Activated CD4-positive, alpha-beta T cell treated with anti-CD3 and anti-CD28 coated beads, Interleukin-2, amount 10 ng/mL, durations not matched to agents 24 days and 14 days (primary cell): ENCODE measurements around the gene AREG. TPM values are rescaled to one million over a fixed set of nuclear protein-coding genes. Genes with fewer than 3 reads are reported as not detected.
"Not testable (repeated sequence)": the region's sequence is repeated elsewhere in the genome, so short reads cannot be mapped to it uniquely, and the experiment has no call there.

Source experiments
- DNase-seq: peaks from one replicate; pipeline ENCODE4 v3.0.0; 2022
- H3K27ac Mint-ChIP-seq: one replicate; pipeline ENCODE4 v1.8.0; 2022; ENCODE audit warnings: mild to moderate bottlenecking, mixed read lengths
- H3K27me3 Mint-ChIP-seq: one replicate; pipeline ENCODE4 v1.8.0; 2022; ENCODE audit warnings: mixed read lengths
- H3K36me3 Mint-ChIP-seq: one replicate; pipeline ENCODE4 v1.8.0; 2022; ENCODE audit warnings: low read depth, mild to moderate bottlenecking, mixed read lengths
- H3K4me1 Mint-ChIP-seq: one replicate; pipeline ENCODE4 v1.8.0; 2021; ENCODE audit warnings: mixed read lengths
- H3K4me3 Mint-ChIP-seq: one replicate; pipeline ENCODE4 v1.8.0; 2022; ENCODE audit warnings: mild to moderate bottlenecking, moderate library complexity, mixed read lengths
- H3K9me3 Mint-ChIP-seq: one replicate; pipeline ENCODE4 v1.8.0; 2021; ENCODE audit warnings: mixed read lengths
- intact Hi-C: fragments of 100-400 bp; cut with micrococcal nuclease; formaldehyde crosslinking; loops from one replicate; pipeline ENCODE4 v1.15.1; 2023
- total RNA-seq: library from RNA; stranded (reverse); gene quantifications from 2 replicates; pipeline ENCODE4 v1.2.3, GENCODE V29; 2022

Gene AREG, protein sequence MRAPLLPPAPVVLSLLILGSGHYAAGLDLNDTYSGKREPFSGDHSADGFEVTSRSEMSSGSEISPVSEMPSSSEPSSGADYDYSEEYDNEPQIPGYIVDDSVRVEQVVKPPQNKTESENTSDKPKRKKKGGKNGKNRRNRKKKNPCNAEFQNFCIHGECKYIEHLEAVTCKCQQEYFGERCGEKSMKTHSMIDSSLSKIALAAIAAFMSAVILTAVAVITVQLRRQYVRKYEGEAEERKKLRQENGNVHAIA
- total RNA-seq: 1.4 TPM in 2 replicates

GRCh38 chr4:74444891-74445642 is at the start of gene AREG:
AREG (plus strand) TSS chr4:74445136; CDS start chr4:74445346, 210 bp downstream.
- Mint-ChIP-seq H3K9me3 (peaks cover 1% of the 10 kb centered on the region), H3K4me3 (peak within 1 kb of the TSS; percentile 94), H3K27ac (peak within 1 kb of the TSS; percentile 85), H3K4me1 (peaks cover 15% of the 10 kb centered on the region), H3K36me3 (no peaks in the 10 kb centered on the region), H3K27me3 (peaks cover 14% of the 10 kb centered on the region)
- intact Hi-C loops: loop anchor here (5.0 kb wide), 2 partner anchors 68 to 177 kb away; no protein-coding TSS in a partner anchor
- peak; percentile 94 for DNase-seq

DNA sequence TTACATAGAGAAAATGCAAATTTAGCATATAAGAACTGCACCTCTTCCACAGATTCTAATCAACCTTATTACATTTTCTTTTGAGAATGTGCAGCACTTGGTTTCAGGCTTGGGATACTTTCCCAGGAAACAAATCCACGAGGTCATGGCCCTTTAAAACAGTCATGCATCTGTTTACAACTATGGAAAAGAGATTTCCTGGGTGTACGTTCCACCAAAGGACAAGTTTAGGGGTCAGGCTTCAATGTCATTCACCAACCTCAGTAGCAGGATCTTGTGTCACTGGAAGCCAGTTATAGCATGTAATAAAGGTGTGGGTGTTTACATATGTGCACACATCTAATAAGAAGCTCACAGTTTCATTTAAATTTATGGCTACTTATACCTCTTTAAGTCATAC is 49.3 kb upstream of the AREG start:
- intact Hi-C loops: no loop called here
- Mint-ChIP-seq H3K27ac (no peak overlapping the region), H3K36me3 (no peaks in the 10 kb centered on the region), H3K4me3 (no peak overlapping the region), H3K27me3 (peaks cover 1% of the 10 kb centered on the region), H3K4me1 (peaks cover 9% of the 10 kb centered on the region), H3K9me3 (no peaks in the 10 kb centered on the region)
- no peak for DNase-seq

- H3K36me3 Mint-ChIP-seq: no peaks in the 10 kb centered on the region
- intact Hi-C loops: no loop called here
Measured at GRCh38 chr4:74397748-74398426, 47.0 kb upstream of the AREG start.

DNA sequence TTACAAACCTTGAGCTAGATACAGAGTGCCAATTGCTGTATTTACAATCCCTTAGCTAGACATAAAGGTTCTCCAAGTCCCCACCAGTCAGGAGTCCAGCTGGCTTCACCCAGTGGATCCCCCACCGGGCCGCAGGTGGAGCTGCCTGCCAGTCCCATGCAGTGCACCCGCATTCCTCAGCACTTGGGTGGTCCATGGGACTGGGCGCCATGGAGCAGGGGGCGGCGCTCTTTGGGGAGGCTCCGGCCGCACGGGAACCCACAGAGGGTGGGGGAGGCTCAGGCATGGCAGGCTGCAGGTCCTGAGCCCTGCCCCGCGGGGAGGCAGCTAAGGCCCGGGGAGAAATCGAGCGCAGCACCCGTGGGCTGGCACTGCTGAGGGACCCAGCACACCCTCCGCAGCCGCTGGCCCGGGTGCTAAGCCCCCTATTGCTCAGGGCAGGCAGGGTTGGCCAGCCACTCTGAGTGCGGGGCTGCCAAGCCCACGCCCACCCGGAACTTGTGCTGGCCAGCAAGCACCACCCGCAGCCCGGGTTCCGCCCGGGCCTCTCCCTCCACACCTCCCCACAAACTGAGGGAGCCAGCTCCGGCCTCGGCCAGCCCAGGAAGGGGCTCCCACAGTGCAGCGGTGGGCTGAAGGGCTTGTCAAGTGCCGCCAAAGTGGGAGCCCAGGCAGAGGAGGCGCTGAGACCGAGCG is 45.9 kb upstream of the AREG start:
- intact Hi-C loops, DNase-seq, H3K36me3 Mint-ChIP-seq, H3K27me3 Mint-ChIP-seq, H3K4me1 Mint-ChIP-seq, H3K27ac Mint-ChIP-seq, H3K9me3 Mint-ChIP-seq: not testable (repeated sequence)
- H3K4me3 Mint-ChIP-seq: peak overlapping the region; percentile 90

More at GRCh38 chr4:74397748-74398426, 47.0 kb upstream of the AREG start:
- H3K27me3 Mint-ChIP-seq: peaks cover 4% of the 10 kb centered on the region
- H3K4me3 Mint-ChIP-seq: peak overlapping the region; percentile 90
- DNase-seq: no peak
- peak overlapping the region; percentile 89 for H3K27ac Mint-ChIP-seq
- H3K9me3 Mint-ChIP-seq: no peaks in the 10 kb centered on the region
- peaks cover 9% of the 10 kb centered on the region for H3K4me1 Mint-ChIP-seq

DNA sequence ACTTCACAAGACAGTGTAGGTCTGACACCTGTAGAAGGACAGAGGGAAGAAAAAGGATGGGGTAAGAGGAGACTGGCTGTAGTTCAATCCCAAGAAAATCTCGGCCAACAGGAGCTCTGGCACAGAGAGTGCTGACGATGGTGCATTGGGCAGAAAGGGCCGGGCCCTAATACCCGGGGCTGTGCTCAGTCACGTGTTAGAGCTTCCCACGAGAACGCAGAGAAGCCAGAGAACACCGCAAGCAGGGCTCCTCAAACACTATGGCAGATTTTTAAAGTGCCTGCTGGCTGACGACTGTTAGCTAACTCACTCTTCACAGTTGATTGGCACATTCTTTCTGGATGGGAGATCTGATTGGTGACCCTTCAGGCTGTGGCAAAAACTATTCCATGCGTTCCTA is 44.5 kb upstream of the AREG start:
- Mint-ChIP-seq H3K36me3 (no peaks in the 10 kb centered on the region), H3K4me3 (no peak overlapping the region), H3K27ac (no peak overlapping the region), H3K4me1 (peaks cover 9% of the 10 kb centered on the region), H3K27me3 (peaks cover 5% of the 10 kb centered on the region), H3K9me3 (no peaks in the 10 kb centered on the region)
- intact Hi-C loops: no loop called here
- no peak for DNase-seq

DNA sequence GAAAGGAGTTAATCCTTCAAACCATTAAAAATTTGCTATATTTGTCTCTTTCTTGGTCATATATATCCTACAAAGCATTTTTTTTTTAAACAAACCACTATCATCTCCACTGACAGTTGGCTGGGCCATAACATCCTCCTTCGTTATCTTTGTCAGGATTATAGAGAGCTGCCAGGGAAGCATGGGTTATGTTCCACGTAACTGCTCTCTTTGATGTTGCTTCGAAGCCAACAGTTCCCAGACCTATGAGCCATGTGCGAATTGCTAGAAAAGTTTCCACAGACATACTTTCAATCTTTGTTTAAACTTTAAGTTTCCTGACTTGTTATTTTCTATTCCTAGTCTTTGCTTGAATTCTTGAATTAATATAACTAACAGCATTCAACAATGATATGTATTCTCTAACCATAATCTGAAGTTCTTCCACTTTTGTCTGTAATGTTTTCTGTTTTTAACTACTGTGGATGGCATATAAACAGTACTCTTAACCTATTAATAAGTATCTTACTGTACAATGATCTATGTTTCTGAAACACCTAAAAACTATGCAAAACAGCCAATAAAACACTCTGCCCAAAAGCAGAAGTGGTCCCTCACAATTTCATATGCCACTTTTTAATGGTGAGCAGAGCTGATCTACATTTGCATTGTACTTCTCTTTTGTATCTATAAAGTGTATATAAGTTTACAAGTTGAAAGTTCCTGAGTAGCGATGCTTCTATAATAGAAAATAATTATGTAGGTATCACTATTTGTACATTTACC is 42.1 kb upstream of the AREG start:
- peaks cover 5% of the 10 kb centered on the region for H3K27me3 Mint-ChIP-seq

DNA sequence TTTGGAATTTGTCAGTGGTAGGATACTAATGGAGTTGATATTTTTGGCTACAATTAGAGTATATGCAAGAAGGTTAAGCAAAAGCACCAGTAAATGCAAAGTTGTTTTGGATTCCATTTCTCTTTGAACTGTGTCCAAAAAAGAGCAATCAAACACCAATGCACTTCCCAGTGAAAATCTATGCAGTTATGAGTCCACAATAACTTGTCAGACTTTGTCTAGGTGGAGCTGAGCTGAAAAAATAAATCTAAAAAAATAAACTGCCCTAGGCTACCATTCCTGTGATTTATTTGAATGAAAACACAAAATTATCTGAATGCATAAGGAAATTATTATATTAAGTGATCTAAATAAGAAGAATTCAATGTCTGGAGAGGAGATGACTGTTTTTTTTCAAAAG is 37.0 kb upstream of the AREG start:
- no peaks in the 10 kb centered on the region for H3K36me3 Mint-ChIP-seq
- no peak overlapping the region for H3K27ac Mint-ChIP-seq
- intact Hi-C loops: no loop called here
- no peaks in the 10 kb centered on the region for H3K9me3 Mint-ChIP-seq
- no peak overlapping the region for H3K4me3 Mint-ChIP-seq
- H3K4me1 Mint-ChIP-seq: no peaks in the 10 kb centered on the region
- DNase-seq: no peak
- H3K27me3 Mint-ChIP-seq: peaks cover 2% of the 10 kb centered on the region

More for the DNA sequence above, 42.1 kb upstream of the AREG start:
- Mint-ChIP-seq H3K4me1 (peaks cover 6% of the 10 kb centered on the region), H3K27ac (no peak overlapping the region), H3K4me3 (no peak overlapping the region), H3K9me3 (no peaks in the 10 kb centered on the region), H3K36me3 (no peaks in the 10 kb centered on the region)
- no peak for DNase-seq
- intact Hi-C loops: no loop called here

DNA sequence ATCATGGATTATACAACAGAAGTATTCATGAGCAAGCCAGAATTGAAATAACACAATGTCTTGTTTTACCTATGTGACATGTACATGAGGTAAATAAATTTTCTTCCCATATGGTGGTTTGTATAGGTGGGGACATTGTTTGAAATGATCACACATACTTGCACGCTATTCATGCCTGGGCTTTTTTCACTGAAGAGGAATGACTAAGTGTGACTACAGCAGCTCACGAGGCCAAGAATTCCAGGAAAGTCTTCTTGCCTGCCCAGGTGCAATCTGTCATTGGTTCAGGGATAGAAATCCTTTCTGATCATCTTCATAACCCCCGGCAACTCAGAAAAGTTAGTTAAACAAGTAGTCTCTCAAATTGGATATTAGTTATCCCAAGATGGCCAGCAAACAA is 36.3 kb upstream of the AREG start:
- no peak for DNase-seq
- H3K36me3 Mint-ChIP-seq: no peaks in the 10 kb centered on the region
- no peak overlapping the region for H3K4me3 Mint-ChIP-seq
- H3K4me1 Mint-ChIP-seq: no peaks in the 10 kb centered on the region
- H3K27me3 Mint-ChIP-seq: peaks cover 2% of the 10 kb centered on the region
- intact Hi-C loops: no loop called here
- no peak overlapping the region for H3K27ac Mint-ChIP-seq
- no peaks in the 10 kb centered on the region for H3K9me3 Mint-ChIP-seq

DNA sequence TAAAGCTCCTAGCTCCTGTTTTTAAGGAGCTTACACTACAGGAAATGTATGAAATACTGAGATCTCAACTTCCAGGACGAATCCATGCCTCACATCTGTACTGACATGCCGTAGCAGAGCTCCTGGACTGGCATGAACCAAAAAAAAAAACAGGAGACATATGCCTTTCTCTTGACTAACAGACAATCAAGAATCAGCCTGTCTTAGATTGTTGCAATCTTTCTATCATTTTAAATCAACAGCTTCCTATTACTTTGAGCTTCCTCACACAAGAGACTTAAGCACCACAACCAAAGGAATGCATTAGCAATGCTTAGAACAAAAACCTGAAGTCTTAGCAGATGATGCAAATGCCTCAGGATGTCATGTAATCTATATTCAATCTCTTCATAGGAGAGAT is 34.7 kb upstream of the AREG start:
- Mint-ChIP-seq H3K27me3 (no peaks in the 10 kb centered on the region), H3K4me3 (no peak overlapping the region), H3K27ac (no peak overlapping the region), H3K36me3 (no peaks in the 10 kb centered on the region), H3K4me1 (no peaks in the 10 kb centered on the region), H3K9me3 (no peaks in the 10 kb centered on the region)
- intact Hi-C loops: no loop called here
- DNase-seq: no peak

GRCh38 chr4:74412225-74412624 is 32.7 kb upstream of the AREG start:
- Mint-ChIP-seq H3K9me3 (no peaks in the 10 kb centered on the region), H3K36me3 (no peaks in the 10 kb centered on the region), H3K4me1 (no peaks in the 10 kb centered on the region), H3K27me3 (no peaks in the 10 kb centered on the region), H3K4me3 (no peak overlapping the region), H3K27ac (no peak overlapping the region)
- no peak for DNase-seq
- intact Hi-C loops: no loop called here

DNA sequence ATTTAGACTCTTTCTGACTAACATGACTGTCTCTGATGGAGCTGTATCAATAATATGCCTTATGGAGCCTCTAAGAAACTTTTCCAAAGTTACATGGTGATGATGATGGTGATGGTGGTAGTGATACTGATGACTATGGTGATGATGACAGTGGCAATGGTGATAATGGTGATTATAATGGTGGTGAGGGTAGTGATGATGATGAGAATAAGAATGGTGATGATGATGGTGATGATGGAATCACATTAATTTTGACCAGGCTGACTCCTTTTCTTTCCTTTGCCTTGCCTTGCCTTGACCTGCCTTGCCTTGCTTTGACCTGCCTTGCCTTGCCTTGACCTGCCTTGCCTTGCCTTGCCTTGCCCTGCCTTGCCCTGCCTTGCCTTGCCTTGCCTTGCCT is 31.7 kb upstream of the AREG start:
- Mint-ChIP-seq H3K4me1 (no peaks in the 10 kb centered on the region), H3K4me3 (no peak overlapping the region), H3K9me3 (no peaks in the 10 kb centered on the region), H3K27me3 (peaks cover 3% of the 10 kb centered on the region), H3K36me3 (no peaks in the 10 kb centered on the region), H3K27ac (no peak overlapping the region)
- intact Hi-C loops: no loop called here
- no peak for DNase-seq

DNA sequence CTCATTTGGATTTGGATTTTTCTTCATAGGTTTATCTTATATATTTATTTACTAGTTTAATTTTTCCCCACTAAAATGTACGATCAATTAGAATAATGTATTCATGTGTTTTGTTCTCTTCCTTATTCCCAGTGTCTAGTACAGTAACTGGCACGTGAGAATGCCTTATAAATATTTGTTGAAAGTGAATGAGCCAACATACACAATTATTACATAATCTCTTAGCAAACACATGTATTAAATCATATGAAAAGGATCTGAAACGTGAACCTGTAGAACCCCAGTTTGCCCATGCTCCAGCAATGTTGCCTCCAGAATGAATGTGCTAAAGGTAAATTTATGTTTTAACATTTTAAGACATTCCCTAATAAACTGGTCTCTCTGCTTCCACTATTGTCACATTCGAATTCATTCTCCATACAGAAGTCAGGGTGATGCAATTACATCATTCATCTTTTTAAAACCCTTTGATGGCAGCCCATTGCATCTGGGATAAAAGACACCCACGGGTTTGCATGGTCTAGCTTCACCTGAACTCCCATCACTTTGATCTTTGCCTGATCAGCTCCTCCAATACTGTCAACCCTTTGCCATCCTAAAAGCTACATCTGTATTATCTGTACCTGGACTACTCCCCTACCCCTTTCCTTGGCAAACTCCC is 30.7 kb upstream of the AREG start:
- Mint-ChIP-seq H3K4me1 (no peaks in the 10 kb centered on the region), H3K27ac (no peak overlapping the region), H3K36me3 (no peaks in the 10 kb centered on the region), H3K4me3 (no peak overlapping the region), H3K9me3 (no peaks in the 10 kb centered on the region), H3K27me3 (peaks cover 6% of the 10 kb centered on the region)
- intact Hi-C loops: no loop called here
- no peak for DNase-seq
